GM19372 (cell line): ENCODE data around the gene FYN.

ENCODE experiments used
- ATAC-seq: cut with Tn5 transposase; IDR thresholded peaks from one replicate; pipeline ENCODE4 v1.9.1; 2021; ENCODE audit warnings: mild to moderate bottlenecking, low read depth, moderate library complexity; ENCODE audit not compliant: unreplicated experiment

The FYN gene

GRCh38 chr6:111623046-111623718 lies 250.1 kb downstream of the FYN start:
- no peak for ATAC-seq

GRCh38 chr6:111620169-111620568 lies 253.1 kb downstream of the FYN start:
- ATAC-seq = no peak

- ATAC-seq = no peak
Measured at GRCh38 chr6:111618407-111618806, 254.8 kb downstream of the FYN start.

DNA sequence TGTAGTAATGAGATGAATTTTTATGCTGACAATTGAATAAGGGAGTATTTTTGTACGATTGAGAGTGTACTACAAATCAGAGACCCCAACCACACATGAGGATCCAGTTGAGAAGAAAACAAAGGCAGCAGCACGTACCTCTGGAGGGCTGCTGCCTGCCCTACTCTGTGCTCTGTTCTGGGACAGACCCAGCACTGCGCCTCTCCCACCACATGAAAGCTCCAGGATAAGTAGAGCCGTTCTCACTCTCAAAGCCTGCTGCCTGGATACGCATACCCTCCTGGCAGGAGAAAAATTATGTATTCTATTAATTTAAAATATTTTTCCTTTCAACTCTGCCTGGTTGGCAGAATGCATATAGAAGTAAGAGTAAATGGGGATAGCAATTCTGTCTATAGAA lies 256.1 kb downstream of the FYN start:
- no peak for ATAC-seq

GRCh38 chr6:111615916-111616612 lies 257.2 kb downstream of the FYN start:
- ATAC-seq = no peak

- ATAC-seq = no peak
Measured at GRCh38 chr6:111614833-111615582, 258.2 kb downstream of the FYN start.

GRCh38 chr6:111612379-111612778 lies 260.9 kb downstream of the FYN start:
- ATAC-seq = no peak

GRCh38 chr6:111610548-111611172 lies 262.6 kb downstream of the FYN start:
- no peak for ATAC-seq
